ENCODE results near the gene CCDC154.
"Not testable (repeated sequence)": the region's sequence is repeated elsewhere in the genome, so short reads cannot be mapped to it uniquely, and the experiment has no call there.

The CCDC154 gene

DNA sequence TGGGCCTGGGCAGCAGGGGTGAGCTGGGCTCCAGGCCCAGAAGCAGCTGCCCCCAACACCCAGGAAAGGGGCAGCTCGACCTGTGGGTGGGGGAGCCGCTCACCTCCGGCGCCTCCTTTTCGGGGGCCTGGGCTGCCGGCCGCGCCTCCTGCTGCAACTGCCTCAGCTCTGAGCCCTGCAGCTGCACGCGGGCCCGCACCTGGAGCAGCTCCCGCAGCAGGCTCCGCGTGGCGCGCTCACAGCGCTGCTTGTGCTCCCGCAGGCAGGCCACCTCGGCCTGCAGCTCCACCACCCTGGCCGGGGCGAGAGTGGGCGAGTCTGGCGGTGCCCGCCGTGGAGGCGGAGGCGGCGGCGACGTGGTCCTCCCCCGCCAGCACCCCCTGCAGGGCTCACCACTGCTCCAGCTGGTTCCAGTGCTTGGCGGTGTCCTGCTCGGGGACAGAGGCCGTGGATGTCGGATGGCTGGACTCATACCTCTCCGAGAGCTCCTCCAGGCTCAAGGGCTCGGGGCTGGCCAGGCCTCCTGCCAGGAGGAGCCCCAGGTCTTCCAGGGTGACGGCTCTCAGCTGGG, 868 bp downstream of the CCDC154 start:
- Histone ChIP-seq H3K27ac (no peak overlapping the region), H3K4me3 (no peak overlapping the region)

GRCh38 chr16:1442697-1443096, 1.7 kb downstream of the CCDC154 start:
- Histone ChIP-seq H3K27ac (no peak overlapping the region), H3K4me3 (no peak overlapping the region)

DNA sequence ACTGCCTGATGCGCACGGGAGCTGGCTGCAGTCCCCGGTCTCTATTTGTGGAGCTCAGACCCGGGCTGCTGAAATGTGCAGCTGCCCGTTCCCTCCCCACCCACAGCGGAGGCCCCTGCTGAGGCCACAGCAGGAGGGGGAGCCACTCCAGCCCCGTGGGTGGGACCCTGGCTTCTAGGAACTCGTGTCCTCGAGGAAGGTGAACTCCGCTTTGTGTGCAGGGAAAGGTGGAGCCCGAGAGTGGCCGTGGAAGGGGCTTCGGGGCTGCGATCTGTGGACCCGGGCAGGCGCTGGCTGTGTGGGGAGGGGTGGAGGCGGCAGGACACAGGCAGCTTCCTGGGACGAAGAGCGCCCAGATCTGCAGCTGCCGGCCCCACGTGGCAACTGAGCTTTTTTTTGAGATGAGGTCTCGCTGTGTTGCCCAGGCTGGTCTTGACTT, 2.9 kb downstream of the CCDC154 start:
- no peak overlapping the region for H3K4me3 ChIP-seq

DNA sequence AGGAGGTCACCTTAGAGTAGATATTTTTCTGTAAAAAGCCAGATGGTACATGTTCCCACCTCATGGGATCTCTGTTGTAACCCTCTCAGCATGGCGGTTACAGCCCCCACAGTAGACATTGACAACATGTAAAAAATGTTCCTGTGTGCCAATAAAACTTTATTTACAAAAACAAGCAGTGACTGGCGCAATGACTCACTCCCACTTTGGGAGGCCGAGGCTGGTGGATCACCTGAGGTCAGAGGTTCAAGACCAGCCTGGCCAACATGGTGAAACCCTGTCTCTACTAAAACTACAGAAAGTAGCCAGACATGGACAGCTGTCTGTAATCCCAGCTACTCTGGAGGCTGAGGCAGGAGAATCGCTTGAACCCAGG, 4.7 kb downstream of the CCDC154 start:
- not testable (repeated sequence) for H3K4me3 ChIP-seq, H3K27ac ChIP-seq

More for the DNA sequence above, 2.9 kb downstream of the CCDC154 start:
- H3K27ac ChIP-seq, result no peak overlapping the region

DNA sequence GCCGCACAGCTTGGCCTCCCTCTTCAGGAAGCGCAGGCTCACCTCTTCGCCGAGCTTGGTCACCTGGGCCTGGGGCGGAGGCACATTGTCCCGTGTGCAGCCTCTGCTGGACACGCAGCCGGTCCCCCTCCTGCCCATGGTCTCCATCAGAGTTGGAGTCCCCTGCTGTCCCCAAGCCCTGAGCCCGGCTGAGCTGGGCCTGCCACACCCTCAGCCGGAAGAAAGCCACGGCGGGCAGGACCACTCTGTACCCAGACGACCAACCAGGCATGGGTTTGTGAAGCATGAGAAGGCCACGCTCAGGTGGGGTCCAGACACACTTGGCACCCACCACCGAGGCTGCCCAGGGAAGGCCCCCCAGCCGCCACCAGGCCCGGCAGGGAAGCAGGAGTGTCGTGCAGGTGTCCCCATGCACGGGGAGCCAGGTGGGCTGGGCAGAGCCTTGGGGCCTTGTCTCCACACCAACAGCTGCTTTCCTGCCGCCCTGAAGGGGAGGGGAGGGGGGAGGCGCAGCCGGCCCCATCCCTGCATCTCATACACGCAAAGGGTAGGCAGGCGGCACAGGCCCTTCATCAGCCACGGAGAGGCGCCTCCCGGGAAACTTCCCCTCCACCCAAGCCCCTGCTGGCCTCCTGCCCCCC, 5.2 kb downstream of the CCDC154 start:
- H3K27ac ChIP-seq, result no peak overlapping the region

DNA sequence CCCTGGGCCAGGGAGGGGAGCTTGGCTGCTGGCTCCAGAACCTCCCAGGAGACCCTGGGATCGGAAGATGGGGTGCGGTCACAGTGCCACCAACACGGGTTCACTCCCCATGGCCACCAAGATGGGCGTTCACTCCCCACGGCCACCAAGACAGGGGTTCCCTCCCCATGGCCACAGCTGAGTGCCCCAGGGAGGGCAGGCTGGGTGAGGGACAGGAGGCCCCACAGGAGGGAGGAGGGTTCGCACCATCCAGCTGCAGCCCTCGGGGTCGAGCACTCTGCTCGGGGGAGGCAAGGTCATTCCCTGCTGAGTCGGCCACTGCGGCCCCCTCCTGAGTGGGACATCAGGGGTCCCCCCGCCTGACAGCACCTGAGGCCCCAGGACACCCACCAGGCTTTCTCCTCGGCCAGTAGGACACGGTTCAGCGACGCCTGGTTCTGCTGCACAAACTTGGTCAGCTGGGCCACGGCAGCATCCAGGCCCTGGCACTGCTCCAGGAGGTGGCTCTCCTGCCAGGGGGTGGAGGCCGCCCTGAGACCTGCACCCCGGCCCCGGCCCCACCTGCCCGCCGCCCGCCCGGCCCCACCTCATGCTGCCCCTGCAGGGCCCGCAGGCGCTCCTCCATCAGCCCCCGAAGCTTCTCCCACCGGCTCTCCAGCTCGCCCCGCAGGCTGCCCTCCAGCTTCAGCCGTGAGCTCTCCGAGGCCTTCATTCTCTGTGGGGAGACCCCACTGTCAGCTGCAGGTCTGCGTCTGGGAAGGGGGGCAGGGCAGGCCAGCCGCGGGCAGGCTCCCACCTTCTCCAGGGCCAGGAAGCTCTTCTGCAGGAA, 5.9 kb downstream of the CCDC154 start:
- Histone ChIP-seq H3K4me3 (no peak overlapping the region), H3K27ac (no peak overlapping the region)

More for the DNA sequence above, 5.2 kb downstream of the CCDC154 start:
- H3K4me3 ChIP-seq, result no peak overlapping the region

GRCh38 chr16:1437606-1438005, 6.8 kb downstream of the CCDC154 start:
- no peak overlapping the region for H3K27ac ChIP-seq
- H3K4me3 ChIP-seq, result no peak overlapping the region

DNA sequence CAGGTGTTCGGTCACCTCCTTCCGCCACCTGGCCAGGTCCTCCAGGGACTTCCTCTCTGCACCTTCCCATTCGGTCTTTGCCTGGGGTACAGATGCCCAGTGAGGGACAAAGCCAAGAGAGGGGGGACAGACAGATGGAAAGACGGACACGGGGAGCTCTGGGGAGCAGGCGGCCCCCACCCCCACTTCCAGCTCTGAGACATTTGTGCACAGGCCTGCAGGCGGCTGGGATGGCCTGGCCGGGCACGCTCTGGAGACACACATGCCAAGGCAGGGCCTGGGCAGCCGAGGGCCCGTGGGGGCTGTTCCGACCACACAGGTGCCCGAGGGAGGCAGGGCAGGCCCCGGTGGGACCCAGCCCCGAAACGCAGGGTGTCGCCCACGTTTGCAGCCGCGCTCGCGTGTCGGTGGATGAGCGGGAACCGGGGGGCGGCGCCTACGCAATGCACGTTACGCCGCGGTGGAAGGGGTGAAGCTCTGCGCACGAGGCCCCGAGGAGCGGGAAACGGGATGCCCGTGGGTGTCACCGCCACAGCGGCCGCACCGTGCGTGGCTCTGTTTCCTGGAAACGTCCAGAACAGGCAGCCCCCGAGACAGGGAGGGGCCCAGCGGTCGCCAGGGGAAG, 7.5 kb downstream of the CCDC154 start:
- H3K4me3 ChIP-seq, result no peak overlapping the region
- H3K27ac ChIP-seq, result no peak overlapping the region

DNA sequence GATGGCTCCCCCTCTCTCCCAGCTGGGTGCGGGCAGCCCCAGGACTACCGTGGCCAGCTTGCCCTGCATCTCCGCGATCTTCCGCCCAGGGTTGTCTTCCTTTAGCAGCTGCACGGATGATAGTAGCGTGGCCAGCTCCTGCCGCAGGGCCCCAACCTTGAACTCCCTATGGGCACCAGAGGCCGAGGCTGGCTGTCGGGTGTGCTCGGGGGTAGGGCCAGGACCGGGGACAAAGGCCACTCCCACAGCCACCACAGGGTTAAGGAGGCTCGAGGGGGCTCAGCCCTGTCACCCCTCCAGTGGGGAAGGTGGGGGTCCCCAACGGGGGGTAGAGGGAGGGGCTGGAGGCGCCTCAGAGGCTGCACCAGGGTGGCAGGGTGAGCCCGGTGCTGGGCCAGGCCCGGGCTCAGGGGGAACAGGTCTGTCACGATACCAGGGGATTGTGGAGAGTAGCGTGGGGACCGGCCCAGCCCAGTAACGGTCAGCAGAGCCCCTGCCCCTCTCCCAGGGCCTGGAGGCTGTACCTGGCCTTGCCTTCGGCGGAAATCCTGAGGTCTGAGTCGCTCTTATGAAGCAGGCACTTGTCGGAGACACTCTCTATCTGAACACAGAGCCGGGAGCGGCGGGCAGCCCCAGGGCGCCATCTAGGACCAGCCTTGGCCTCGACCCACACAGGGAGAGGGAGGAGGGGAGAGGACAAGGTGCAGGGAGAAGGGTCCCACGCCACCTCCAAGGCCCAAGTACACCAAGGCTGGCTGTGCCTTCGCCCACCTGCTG, 8.2 kb downstream of the CCDC154 start:
- H3K4me3 ChIP-seq, result no peak overlapping the region
- no peak overlapping the region for H3K27ac ChIP-seq

- Histone ChIP-seq H3K4me3 (no peak overlapping the region), H3K27ac (no peak overlapping the region)
These were observed 9.4 kb downstream of the CCDC154 start for GRCh38 chr16:1434644-1435592.

GRCh38 chr16:1433756-1434155, 10.6 kb downstream of the CCDC154 start:
- no peak overlapping the region for H3K4me3 ChIP-seq
- no peak overlapping the region for H3K27ac ChIP-seq

GRCh38 chr16:1433263-1433560, 11.1 kb downstream of the CCDC154 start:
- no peak overlapping the region for H3K4me3 ChIP-seq
- H3K27ac ChIP-seq, result no peak overlapping the region

GRCh38 chr16:1432388-1433262, 11.7 kb downstream of the CCDC154 start:
- Histone ChIP-seq H3K4me3 (no peak overlapping the region), H3K27ac (no peak overlapping the region)

GRCh38 chr16:1431497-1432270, 12.7 kb downstream of the CCDC154 start:
- Histone ChIP-seq H3K4me3 (no peak overlapping the region), H3K27ac (no peak overlapping the region)

DNA sequence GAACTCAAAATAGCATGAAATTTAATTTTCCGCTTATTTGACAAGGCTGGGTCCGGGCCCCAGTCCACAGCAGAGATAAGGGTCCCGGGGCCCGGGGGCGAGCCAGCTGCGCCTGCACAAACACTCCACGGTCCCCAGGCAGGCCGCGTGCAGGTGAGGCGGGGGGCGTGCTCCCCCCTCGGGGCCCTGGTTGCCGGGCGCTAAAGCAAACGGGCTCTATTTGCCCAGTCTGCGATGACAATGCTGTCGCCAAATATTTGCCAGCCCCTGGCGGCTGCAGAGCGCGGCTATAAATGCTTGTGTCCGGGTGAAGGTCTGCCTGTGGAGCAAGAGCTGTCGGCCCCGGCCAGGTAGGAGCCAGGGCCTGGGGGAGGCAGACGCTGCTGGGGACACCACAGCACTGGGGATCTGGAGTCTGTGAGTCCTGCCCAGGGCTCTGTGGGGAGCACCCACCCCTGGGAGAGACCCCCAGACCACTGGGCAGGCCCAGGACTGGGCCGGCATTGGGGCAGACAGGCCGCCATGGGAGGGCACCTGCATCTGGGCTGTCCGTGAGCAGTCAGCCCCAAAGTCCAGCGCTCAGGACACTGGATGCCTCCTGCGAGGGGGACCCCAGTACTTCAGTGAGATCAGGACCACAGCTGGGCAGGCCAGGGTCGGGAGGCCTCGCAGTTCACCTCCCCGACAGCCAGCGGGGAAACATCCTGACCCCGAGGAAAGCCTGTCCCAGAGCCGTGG, 13.4 kb downstream of the CCDC154 start, which contains the start of gene PERCC1:
Gene PERCC1 (plus strand): TSS at position 320 of the 738 bp plus-strand sequence. CDS start 1,516 bp downstream, outside the sequence.
- Histone ChIP-seq H3K4me3 (no peak within 1 kb of the TSS), H3K27ac (no peak within 1 kb of the TSS)

DNA sequence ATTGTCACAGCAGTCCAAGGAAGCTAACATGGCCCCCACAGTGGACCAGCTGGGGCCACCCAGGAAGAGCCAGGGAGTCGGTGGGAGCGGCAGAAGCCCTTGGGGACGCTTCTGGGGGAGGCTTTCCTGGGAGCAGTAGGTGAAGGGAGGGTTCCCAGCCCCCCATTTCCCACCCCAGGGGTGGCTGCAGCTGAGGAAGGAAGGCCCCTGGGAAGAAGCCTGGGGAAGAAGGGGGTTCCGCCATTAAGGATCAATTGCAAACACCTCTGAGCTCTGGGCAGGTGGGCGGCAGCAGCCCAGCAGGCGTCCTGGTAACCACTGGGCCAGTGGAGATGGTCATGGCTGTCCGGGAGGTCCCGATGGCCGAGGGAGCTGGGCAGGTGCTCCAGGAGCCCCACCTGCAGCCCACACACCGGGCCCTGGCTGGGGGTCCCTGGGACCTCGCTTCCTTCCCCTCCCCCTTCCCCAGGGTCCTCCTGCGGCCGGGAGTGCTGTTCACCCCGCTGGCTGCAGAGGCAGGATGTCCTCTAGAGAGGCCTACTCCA, 14.1 kb downstream of the CCDC154 start:
- Histone ChIP-seq H3K4me3 (no peak overlapping the region), H3K27ac (no peak overlapping the region)

Measured in skin epidermis (tissue), 12 donors.